KG1 (cell line): ENCODE measurements around the gene CORIN.
"Not testable (repeated sequence)": the region's sequence is repeated elsewhere in the genome, so short reads cannot be mapped to it uniquely, and the experiment has no call there.

Experiments
- DNase-seq: peaks from one replicate; lab custom pipeline; 2025; lab: John Stamatoyannopoulos, UW

CORIN gene

DNA sequence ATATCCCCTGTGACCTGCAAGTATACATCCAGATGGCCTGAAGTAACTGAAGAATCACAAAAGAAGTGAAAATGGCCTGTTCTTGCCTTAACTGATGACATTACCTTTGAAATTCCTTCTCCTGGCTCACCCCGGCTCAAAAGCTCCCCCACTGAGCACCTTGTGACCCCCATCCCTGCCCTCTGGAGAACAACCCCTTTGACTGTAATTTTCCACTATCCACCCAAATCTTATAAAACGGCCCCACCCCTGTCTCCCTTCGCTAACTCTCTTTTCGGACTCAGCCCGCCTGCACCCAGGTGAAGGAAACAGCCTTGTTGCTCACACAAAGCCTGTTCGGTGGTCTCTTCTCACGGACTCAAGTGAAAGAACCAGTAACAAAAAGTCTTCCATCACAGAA lies 69.9 kb downstream of the CORIN start:
- not testable (repeated sequence) for DNase-seq

DNA sequence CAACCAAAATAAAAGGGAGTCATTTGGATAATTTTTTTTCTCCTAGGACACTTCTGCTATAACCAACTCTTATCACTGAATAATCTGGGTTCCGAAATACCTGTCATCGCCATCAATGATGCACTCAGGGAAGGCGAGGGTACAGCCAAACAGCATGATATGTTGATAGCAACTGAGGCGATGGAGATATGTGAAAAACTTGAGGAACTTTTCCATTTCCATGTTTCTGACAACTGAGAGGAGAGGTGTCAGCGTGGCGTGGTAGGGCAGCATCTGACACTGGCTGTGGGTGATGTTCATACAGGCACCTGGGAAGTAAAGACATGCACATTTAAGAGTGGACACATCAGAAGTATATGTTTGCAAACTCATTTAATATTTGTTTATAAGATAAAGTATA lies 74.6 kb downstream of the CORIN start:
- no peak for DNase-seq

DNA sequence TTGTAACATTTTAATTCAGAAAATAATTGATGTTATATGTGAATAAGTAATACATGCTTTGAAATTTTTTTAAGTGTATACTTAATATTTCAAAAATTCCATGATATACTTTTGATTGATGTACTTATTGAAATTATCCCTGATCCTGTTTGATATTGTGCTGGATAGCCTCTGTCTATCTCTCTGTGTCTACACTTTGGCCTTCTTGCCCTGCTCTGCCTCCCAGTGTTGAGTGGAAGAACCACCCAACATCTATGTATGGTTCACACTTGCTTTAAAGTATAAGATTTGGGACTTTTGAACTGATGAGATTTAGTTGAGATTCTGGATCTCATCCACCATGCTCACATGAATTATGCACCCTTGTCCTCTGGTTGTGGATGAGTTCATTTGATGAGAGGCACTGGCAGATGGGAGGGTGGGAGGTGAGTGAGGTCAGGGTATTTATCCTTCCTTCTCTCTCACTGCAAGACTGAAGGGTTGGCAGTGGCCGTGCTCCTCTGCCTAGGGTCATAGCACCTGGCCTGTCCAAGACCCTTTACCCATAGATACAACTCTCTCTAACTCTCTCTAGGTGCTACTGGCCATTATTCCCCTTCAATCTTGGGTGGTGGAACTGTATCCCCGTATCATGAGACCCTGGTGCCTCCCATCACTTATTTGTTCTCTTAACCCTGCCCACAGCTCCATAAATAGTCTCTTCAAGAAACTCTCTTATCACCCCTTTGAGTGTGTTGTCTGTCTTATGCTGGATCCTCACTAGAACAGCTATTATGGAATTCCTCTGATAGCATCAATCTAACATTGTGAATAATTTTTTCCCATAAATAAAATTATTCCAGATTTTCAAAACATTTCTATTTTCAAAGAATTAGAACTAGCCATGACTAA lies 75.2 kb downstream of the CORIN start:
- no peak for DNase-seq

DNA sequence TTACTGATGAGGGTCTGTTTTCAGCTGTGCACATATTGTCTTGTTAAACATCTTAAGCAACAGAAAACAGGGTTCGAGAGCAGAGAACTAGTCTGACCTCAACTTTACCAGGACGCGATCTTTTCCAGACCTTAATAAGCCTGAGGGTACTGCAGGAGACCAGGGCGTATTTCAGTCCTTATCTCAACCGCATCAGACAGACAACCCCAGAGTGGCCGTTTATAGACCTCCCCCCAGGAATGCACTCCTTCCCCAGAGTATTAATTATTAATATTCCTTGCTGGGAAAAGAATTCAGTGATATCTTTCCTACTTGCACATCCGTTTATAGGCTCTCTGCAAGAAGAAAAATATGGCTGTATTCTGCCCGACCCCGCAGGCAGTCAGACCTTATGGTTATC lies 84.6 kb downstream of the CORIN start:
- not testable (repeated sequence) for DNase-seq

DNA sequence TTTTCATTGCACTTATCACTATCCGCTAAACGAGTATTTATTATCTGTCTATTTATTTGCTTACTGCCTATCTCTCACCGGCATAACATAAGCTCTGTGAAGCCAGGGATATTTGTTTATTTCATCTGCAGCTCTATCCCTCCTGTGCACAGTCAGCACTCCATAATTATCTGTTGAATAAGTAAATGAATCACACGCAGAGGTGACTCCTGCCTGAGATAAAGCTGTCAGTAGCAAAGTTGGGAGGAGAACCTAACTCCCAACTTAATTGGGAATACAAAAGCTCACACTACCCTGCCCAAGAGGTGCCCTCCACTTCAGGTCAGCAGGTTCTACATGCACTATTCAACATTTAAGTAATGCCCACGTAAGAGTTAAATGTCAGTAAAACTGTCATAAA lies 85.7 kb downstream of the CORIN start:
- DNase-seq: no peak

DNA sequence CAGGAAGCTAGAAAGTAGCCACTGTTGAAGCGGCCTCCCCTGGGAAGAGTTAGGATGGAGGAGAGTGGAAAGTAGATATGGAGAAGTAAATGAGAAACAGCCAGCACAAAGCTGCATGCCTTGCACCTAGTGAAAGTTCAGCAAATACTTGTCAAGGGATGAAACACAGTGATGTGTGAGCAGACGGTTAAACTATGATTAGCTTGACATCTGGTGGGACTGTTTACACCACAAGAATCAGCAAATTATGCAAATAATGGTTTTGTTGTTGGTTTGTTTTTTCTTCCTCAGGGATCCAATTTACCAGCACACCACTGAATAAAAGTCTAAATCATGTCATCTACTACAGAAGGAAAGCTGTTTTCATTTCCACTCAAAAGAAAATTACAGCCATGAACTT lies 87.1 kb downstream of the CORIN start:
- DNase-seq: no peak

DNA sequence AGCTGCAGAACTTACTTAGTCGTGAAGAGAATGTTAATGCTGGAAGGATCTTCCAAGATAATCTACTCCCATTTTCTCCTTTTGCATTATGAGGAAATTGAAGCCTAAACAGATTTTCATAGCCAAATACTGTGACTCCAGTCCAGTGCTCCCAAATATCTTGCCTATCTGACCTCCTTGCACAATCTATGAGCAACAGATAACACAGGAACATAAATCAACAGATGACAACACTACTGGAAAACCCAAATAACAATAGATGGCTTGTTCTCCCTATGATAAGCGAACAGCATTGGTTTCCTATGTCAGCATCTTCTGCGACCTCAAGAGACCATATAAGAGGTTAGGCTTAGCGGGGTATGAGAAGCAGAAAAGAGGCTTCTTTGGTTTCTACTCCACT lies 88.0 kb downstream of the CORIN start:
- no peak for DNase-seq

DNA sequence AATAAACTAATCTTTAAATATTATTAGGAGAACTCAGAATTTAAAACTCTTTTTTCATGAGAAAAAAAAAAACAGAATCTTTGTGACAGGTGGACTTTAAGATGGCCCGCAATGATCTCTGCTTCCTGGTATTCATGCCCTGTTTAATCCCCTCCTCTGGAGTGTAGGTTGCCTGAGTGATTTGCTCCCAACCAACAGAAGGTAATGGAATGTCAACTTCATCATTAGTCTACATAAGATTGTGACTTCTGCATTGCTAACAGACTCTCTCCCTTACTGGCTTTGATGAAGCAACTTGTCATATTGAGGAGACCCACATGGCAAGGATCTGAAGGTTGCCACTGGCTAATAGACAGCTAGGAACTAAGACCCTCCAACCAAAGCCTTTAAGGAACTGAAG lies 88.8 kb downstream of the CORIN start:
- no peak for DNase-seq

DNA sequence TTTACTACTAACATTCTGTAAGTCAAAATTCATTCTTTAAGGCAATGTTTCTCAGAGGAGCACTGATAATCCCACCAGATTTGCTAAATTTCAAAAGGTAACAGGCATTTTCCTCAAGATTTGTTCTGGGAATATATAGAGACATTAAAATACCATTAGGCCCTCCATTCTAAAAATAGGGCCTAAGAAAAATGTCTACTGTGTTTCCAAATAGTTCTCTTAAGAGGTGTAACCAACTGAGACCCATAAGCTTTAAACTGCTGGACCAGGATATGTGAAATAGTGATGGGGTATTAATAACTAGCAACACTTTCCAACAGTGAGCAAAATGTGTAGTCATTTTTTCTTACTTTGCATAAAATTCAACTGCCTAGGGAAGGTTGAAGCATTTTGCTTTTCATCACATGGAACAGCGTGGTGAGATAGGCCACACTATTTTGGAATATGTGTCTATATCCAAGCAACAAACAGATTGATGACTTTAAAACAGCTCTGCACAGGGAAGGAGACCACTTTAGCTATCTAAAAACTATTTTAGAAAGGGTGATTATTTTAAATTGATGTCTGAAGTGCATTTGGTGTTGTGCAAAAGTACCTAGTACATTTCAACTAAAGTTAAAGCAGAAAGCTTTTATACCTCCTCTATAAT lies 89.9 kb downstream of the CORIN start:
- DNase-seq: no peak

DNA sequence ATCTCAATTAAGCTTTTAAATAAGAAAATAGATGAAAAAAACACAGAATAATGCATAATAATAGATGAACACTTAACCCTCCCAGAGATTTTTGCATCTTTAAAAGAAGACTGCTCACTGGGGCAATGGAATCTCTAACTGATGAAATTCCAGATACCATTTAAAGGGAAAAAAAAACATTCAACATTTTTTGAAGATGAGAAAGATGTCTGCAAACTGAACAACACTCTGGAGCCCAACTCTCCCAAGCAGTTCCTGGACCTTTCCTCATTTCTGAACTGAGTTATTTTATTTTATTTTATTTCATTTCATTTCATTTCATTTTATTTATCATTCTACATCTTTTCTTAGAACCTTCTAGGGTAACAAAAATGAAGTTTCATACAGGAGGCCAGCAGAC lies 90.7 kb downstream of the CORIN start:
- DNase-seq: no peak

DNA sequence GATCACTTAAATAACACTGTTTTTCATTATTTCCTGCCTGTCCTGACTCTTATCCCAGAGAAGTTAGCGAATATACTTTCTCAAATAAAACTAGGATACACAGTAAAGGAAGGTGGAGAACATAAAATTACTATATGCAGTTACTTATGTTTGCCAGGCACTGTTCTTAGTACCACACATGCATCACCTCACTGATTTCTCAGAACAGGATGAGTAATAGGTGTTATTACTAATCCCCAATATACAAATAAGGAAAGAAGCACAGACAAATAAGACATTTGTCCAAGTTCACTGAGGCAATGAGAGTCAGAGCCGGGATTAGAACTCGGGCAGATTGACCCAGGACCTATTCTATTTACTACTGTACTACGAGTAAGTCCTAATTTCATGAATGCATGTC lies 91.7 kb downstream of the CORIN start:
- DNase-seq: no peak

DNA sequence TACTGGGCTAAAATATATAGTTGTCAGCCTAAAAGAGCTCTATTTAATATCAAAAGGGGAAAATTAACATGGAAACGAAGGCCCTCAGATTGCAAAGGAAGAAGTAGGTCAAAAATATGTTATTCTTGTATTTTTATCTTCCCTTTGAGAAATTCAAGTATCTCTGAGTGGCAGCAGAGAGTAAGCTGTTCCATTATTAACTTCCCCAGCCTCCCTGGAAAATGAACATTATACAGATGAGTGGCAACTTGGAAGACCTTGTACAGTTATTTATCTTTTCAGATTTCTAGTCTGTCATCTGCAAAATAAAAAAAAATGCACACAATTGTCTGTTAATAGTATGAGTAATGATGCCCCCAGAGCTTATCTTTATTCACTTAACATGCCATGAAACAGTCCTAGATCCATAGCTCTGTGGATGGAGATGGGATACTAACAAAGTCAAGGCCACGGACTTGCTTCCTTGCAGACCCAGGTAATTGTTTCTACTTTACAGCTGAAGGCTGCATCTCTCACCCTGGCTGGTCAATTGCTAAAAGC lies 93.0 kb downstream of the CORIN start:
- DNase-seq: no peak

DNA sequence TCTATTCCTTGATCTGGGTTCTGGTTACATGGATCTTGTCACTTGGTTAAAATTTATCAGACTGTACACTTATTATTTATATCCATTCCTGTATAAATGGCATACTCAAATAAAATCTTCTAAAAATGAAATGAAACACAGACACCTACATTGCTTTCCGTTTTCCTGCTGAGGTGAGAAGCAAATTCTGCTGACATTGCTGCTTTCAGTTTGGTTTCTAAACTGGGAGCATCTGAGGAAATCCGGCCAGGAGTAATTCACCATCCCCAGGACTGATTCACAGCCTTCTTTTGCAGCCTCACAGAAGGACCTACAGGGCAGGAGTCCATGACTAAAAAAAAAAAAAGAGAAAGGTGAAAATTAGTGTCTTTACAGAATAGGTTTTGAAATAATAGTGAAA lies 93.6 kb downstream of the CORIN start:
- no peak for DNase-seq

DNA sequence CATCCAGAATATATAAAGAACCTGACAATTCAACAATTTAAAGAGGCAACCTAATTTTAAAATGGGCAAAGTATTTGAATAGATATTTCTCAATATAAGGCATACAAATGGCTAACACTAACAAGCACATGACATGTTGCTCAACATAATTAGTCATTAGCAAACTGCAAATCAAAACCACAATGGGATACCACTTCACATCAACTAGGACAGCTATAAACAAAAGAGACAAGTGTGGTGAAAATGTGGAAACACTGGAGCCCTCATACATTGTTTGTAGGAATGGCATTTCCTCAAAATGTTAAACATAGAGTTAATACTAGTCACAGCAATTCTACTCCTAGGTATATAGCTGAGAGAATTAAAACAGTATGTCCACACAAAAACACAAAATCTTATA lies 96.7 kb downstream of the CORIN start:
- DNase-seq: no peak

DNA sequence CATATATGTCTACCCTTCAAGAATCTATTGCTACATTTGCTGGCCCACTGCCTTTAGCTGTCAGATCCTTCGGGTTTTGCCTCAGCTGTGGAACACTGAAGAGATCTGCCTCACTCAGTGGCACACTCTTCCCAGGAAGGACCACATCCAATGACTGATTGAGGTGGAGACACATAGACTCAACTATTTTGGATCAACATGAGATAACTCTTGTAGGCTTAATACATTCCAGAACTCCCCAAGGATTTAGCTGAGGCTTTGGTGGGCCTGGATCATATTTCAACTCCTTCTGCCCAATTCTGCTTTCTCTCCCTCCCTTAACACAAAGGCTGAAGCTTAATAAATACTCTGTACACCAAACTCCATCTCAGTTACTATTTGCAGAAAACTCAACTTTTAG lies 100.5 kb downstream of the CORIN start:
- no peak for DNase-seq

DNA sequence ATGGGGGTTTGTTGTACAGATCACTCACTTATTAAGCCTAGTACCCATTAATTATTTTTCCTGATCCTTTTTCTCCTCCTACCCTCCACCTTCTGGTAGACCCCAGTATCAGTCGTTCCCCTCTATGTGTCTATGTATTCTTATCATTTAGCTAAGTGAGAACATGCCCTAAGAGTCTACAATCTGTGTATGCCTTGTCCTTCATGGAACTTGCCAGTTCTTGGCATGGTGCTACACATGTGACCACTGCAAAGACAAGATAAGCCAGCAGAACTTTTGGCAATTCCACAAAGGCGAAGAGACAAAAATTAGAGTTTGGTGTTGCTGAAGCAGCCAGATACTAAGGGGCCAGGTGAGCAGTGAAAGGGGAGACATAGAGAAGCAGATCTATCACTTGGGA lies 101.3 kb downstream of the CORIN start:
- no peak for DNase-seq

DNA sequence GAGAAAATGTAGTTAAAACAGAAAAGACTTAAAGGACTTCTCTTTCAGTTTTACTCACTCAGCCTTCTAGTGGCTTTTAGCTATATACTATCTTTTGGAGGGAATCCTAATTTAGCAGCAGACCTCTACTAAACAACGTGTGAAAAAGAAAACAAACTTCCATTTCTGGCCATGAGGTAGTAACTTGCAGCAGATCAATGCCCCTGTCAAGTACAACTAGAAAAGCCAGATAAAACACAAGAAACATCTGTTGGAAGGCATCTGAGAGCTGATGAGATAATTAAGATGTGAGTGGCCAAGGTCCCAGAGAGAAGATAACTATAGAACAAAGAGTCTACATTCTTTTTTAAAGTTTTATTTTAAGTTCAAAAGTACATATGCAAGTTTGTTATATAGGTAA lies 101.7 kb downstream of the CORIN start:
- no peak for DNase-seq

DNA sequence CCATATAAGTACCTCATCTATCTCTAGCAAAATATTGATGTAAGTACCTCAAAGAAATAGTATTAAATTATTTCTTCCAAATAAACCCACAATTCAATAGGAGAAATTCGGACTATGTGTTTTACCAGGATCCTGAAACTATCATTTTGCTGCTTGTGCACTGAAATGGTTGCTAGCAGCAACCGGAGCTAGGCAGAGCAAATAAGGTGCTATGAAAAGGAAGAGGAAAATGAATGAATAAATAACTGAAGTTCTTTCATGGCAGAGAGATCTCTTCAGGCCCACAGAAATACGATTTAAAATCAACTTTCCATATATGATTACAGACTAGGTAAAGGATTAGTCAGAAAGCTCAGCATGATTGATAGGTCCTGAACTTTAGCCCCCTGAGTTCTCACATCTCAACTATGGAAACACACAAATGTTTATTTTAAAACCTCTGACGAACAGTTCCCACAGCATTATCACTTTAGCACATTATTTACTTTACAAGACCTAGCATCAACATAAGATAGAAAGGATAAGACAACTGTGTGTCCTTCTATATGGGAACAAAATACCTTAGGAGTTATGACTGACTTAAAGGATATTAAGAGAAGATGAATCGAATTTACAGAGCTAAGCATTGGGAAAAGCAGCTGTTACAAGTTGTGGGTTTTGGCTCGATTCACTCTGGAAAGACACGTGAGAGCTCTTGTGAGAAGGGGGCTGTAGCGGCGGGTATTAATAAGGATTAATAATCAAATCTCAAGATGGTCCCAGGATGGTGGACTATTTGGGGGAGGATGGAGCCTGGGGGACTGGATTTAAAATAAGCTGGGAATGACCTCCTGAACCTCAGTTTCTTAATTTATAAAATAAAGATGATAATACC lies 104.3 kb downstream of the CORIN start:
- no peak for DNase-seq

DNA sequence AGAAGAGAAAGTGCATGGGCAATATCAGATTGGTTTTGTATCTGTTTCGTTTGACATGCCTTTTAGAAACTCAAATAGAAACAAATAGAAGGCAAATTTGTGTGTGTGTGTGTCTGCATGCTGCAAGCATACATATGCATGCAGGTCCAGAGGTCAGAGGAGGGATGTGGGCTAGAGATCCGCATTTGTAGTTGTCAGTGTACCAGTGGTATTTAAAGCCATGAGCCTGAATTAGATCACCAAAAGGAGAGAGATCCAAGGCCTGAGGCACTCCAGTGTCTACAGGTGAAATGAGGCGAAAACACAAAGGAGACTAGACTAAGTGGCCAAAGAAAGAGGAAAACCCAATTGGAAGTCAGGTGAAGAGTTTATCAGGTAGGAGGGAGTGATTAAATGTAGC lies 106.7 kb downstream of the CORIN start:
- DNase-seq: no peak

DNA sequence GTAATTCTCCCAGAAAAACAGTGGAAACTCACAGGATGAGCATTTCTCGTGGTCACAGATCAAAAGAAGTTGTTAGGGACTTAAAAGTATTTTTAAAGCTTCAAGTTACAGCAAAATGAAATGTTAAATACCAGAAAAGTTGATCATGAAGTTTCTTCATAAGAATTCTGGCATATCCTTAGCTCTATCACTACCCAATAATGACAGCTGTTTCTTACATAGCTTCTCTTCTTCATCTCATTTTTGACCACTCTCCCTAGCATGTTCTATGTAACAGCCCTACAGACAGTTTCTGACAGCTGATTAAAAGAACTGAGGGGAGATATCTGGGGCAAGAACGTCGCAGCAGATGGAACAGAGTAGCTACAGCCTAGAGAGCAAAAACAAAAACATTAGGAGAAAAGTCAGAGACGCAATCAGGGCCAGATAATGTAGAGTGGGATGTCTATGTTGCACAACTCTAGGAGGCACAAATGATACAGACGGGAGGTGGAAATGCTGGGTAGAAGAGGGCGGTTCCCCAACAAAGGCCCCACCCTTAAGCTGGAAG lies 108.7 kb downstream of the CORIN start:
- DNase-seq: no peak

DNA sequence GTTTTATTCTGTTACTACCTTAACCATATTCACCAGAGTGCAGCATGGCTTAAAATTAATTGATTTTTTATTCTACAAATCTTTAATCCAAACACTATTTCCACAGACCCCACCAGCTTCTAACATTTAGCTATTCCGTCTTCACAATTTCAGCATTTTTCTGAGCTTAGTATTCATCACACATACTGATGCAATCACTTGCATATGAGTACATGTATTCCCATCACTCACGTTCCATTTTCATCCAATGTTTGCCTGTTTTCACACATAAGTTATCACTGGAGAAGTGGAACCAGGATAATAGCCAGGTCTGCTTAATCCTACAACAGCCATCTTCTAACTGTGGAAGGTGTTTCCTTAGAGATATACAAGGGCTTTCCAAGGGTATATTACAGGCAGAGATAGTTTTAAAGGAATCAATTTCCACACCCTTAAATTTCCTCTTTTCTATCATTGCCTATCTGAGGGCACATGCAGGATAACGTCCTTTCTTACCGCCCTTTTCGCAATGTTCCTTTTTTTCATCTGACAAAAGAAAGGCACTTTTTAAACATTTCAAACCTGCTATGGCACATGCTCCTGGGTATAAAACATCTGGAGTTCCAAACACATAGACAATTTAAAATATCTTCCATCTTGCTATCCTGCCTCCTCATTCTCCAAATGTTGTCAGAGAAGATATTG lies 115.8 kb downstream of the CORIN start:
- DNase-seq: no peak

DNA sequence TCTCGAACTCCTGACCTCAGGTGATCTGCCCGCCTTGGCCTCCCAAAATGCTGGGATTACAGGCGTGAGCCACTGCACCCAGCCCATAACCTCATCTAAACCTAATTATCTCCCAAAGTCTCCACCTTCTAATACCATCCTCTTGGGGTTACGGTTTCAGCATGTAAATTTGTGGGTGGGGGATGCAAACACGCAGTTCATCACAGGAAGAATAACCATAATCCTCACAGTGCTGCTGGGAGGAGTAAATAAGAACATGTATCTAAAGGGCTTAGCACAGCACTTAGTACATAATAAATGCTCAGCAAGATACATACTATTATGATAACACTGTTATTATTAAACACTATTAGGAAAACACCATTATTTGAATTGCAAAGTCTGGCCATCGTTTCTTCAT lies 116.4 kb downstream of the CORIN start:
- no peak for DNase-seq
